ENCODE measurements around the gene FBXW7. TPM values are rescaled to one million over a fixed set of nuclear protein-coding genes. Genes with fewer than 3 reads are reported as not detected.

Gene FBXW7
- polyA plus RNA-seq, 1 donor, result 19.2 TPM

DNA sequence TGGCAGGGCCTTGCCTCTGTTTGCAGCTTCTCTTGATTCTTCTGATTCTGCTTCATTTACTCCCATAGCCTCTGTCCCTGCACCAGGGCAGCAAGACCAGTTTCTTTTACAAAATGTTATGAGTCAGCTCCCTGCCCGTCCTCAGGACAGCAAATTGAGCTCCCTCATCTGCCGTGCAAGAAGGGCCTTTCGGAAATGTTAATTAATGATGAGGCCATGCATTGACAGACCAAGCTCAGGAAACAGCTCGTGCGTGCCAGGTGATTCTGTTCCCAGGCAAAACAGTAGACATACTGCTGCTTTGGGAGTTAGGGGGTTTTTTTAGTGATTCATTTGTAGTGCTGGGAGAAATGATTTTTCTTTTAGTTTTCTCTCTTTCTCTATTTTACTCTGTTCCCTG, 231.7 kb downstream of the FBXW7 start:
- no peaks in the 10 kb centered on the region for H3K9me3 ChIP-seq (ENCODE audit: control insufficient read depth, low read depth, low read length)
- H3K27ac ChIP-seq (ENCODE audit: low read length), result no peak overlapping the region
- 90% methylated on average over 3 of the region's 5 CpGs for WGBS (ENCODE audit: insufficient coverage, low lambda C conversion rate)
- H3K4me1 ChIP-seq (ENCODE audit: control insufficient read depth, insufficient read depth, low read length), result no peaks in the 10 kb centered on the region
- DNase-seq, result no peak
- no peaks in the 10 kb centered on the region for H3K36me3 ChIP-seq (ENCODE audit: control insufficient read depth, insufficient read depth, low read length)
- H3K4me3 ChIP-seq (ENCODE audit: low read length), result no peak overlapping the region
- peaks cover under 1% of the 10 kb centered on the region for H3K27me3 ChIP-seq (ENCODE audit: control insufficient read depth, insufficient read depth, low read length)

DNA sequence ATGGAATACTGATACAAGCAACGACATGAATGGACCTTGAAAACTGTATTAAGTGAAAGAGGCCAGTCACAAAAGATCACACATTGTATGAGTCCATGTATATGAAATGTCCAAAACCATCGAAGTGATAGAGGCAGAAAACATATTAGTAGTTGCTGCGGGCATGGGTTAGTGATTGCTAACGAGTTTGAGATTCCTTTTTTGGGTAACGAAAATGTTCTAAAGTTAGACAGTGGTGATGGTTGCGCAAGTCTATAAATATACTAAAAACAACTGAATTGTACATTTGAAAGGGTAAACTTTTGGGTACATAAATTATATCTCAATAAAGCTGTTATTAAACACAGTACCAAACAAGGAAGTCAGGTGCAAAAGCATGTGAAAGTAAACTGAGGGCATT, 234.5 kb downstream of the FBXW7 start:
- WGBS (ENCODE audit: insufficient coverage, low lambda C conversion rate), result 93% methylated on average over 4 of the region's 6 CpGs
- Histone ChIP-seq H3K27ac (ENCODE audit: low read length) (no peak overlapping the region), H3K4me3 (ENCODE audit: low read length) (no peak overlapping the region), H3K36me3 (ENCODE audit: control insufficient read depth, insufficient read depth, low read length) (no peaks in the 10 kb centered on the region), H3K27me3 (ENCODE audit: control insufficient read depth, insufficient read depth, low read length) (peaks cover 2% of the 10 kb centered on the region), H3K9me3 (ENCODE audit: control insufficient read depth, low read depth, low read length) (no peaks in the 10 kb centered on the region), H3K4me1 (ENCODE audit: control insufficient read depth, insufficient read depth, low read length) (no peaks in the 10 kb centered on the region)
- DNase-seq, result no peak

DNA sequence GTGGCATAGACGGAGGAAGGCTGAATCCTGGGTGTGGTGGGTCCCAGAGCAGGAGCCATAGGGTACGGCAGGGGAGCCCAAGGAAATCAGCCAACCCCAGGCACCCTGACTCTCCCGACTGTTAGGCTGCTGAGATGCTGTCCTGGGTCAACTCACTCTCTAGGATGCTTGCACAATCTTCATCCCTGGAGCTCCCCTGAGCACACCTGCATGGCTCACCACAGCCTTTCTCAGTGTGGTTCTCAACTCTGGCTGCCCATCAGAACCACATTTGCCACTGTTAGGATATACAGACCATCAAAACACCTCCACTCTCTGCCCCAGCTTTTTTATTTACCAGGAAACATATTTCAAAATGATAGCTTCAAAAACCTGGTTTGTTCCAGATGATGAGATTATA, 236.3 kb downstream of the FBXW7 start:
- Histone ChIP-seq H3K9me3 (ENCODE audit: control insufficient read depth, low read depth, low read length) (no peaks in the 10 kb centered on the region), H3K27ac (ENCODE audit: low read length) (no peak overlapping the region), H3K27me3 (ENCODE audit: control insufficient read depth, insufficient read depth, low read length) (peaks cover 2% of the 10 kb centered on the region), H3K4me3 (ENCODE audit: low read length) (no peak overlapping the region), H3K36me3 (ENCODE audit: control insufficient read depth, insufficient read depth, low read length) (no peaks in the 10 kb centered on the region), H3K4me1 (ENCODE audit: control insufficient read depth, insufficient read depth, low read length) (no peaks in the 10 kb centered on the region)
- no CpG with 5 or more reads among the region's 3 CpGs for WGBS (ENCODE audit: insufficient coverage, low lambda C conversion rate)
- no peak for DNase-seq

DNA sequence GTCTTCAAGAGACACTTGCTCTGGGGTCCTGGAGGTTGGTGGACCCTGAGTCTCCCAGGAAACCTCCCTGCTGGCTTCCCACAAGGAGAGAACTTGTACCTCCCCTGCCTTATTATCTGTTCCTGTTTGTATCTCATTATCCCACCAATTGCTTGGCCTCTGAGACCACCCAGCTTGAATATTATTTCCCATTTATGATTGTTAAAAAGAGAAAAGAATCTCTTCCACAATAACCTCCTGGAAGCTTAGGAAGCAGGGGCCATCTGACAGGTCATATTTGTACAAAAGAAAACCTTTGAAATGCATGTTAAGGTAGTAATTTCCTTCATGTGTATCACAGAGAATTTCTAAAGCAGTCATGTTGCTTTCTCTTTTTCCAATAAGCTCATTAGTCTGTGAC, 239.5 kb downstream of the FBXW7 start:
- Histone ChIP-seq H3K4me3 (ENCODE audit: low read length) (no peak overlapping the region), H3K36me3 (ENCODE audit: control insufficient read depth, insufficient read depth, low read length) (no peaks in the 10 kb centered on the region), H3K27me3 (ENCODE audit: control insufficient read depth, insufficient read depth, low read length) (peaks cover 2% of the 10 kb centered on the region), H3K9me3 (ENCODE audit: control insufficient read depth, low read depth, low read length) (no peaks in the 10 kb centered on the region), H3K4me1 (ENCODE audit: control insufficient read depth, insufficient read depth, low read length) (no peaks in the 10 kb centered on the region), H3K27ac (ENCODE audit: low read length) (no peak overlapping the region)
- no peak for DNase-seq

DNA sequence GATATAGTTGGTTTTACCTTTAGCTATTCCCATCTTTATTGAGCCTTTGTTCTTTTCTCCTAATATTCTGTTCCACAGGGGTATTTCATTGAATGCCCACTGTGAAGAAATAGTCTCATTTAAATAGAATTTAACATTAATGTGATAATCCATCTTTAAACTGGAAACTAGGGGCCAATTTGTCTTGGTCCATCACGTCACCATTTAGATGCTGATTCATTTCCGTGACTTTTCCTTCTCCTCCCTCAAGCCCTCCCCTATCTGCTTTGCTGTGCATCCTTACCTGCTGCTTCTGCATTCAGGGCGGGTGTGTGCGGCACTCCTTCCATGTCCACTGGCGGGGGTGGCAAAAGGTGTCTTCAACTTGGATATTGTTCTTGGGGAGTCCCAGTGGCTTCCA, 241.1 kb downstream of the FBXW7 start:
- H3K27ac ChIP-seq (ENCODE audit: low read length), result no peak overlapping the region
- H3K36me3 ChIP-seq (ENCODE audit: control insufficient read depth, insufficient read depth, low read length), result no peaks in the 10 kb centered on the region
- no peak for DNase-seq
- H3K4me1 ChIP-seq (ENCODE audit: control insufficient read depth, insufficient read depth, low read length), result no peaks in the 10 kb centered on the region
- H3K4me3 ChIP-seq (ENCODE audit: low read length), result no peak overlapping the region
- peaks cover 2% of the 10 kb centered on the region for H3K27me3 ChIP-seq (ENCODE audit: control insufficient read depth, insufficient read depth, low read length)
- WGBS (ENCODE audit: insufficient coverage, low lambda C conversion rate), result 100% methylated on average over 1 of the region's 5 CpGs
- no peaks in the 10 kb centered on the region for H3K9me3 ChIP-seq (ENCODE audit: control insufficient read depth, low read depth, low read length)

DNA sequence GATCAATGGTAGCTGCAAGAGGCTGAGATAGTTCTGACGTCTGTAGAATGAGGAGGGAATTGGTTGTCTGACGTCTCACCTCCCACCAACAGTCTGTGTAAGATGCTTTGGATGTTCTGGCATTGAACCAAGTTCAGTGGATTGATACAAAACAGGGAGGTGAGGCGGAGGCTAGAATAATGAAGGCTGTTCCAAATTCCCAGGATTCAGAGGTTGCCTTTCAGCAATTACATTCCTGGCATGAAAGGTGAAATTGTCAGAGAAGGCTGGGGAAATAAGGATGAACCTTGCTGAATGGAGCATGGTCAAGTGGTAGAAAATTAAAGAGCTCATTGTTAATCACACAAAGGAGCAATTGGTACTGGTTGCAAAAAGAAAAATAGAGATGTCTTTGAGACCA, 241.6 kb downstream of the FBXW7 start:
- no peak overlapping the region for H3K4me3 ChIP-seq (ENCODE audit: low read length)
- H3K27ac ChIP-seq (ENCODE audit: low read length), result no peak overlapping the region
- peaks cover 2% of the 10 kb centered on the region for H3K27me3 ChIP-seq (ENCODE audit: control insufficient read depth, insufficient read depth, low read length)
- no CpG with 5 or more reads among the region's 3 CpGs for WGBS (ENCODE audit: insufficient coverage, low lambda C conversion rate)
- H3K4me1 ChIP-seq (ENCODE audit: control insufficient read depth, insufficient read depth, low read length), result no peaks in the 10 kb centered on the region
- no peaks in the 10 kb centered on the region for H3K36me3 ChIP-seq (ENCODE audit: control insufficient read depth, insufficient read depth, low read length)
- no peak for DNase-seq
- H3K9me3 ChIP-seq (ENCODE audit: control insufficient read depth, low read depth, low read length), result no peaks in the 10 kb centered on the region

DNA sequence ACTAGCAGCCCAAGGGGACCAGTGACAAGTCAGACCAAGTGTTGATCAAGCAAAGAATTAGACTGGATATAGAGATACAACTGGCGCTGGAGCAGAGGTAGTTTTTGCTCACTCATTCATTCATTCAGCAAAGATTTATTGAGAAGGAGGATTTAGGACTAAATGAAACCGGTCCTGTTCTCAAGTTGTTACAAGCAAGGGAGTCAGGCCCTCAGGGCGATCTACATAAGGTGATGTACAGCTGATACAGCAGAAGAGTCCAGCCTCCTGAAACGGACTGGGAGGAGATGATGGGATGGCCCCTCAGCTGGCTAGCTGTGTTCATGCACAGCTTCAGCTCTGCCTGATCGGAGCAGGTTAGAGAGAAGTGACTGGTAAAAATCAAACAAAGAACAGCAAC, 242.4 kb downstream of the FBXW7 start:
- Histone ChIP-seq H3K36me3 (ENCODE audit: control insufficient read depth, insufficient read depth, low read length) (no peaks in the 10 kb centered on the region), H3K4me1 (ENCODE audit: control insufficient read depth, insufficient read depth, low read length) (no peaks in the 10 kb centered on the region), H3K27me3 (ENCODE audit: control insufficient read depth, insufficient read depth, low read length) (no peaks in the 10 kb centered on the region), H3K27ac (ENCODE audit: low read length) (no peak overlapping the region), H3K4me3 (ENCODE audit: low read length) (no peak overlapping the region), H3K9me3 (ENCODE audit: control insufficient read depth, low read depth, low read length) (no peaks in the 10 kb centered on the region)
- no CpG with 5 or more reads among the region's 5 CpGs for WGBS (ENCODE audit: insufficient coverage, low lambda C conversion rate)
- DNase-seq, result no peak

DNA sequence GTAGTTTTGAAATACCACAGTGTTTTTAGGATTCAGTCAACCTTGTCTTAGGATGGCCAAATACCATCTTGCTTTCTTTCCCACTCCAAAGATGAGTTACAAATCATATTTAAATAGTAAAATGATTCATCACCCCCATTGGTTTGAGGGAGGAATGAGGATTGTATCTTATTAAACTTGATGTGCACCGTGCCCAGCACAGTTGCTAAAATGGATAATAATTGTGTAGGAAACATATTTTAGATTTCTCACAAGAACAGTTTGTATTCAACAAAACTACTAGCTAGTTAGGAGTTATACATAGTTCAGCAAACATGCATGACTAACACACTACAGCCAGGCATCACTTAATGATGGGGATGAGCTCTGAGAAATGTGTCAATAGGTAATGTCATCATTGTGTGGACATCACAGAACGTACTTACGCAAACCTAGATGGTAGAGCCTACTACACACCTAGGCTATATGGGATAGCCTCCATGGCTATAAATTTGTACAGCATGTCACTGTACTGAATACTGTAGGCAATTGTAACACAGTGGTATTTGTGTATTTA, 245.4 kb downstream of the FBXW7 start:
- no CpG with 5 or more reads among the region's 3 CpGs for WGBS (ENCODE audit: insufficient coverage, low lambda C conversion rate)
- H3K4me3 ChIP-seq (ENCODE audit: low read length), result no peak overlapping the region

DNA sequence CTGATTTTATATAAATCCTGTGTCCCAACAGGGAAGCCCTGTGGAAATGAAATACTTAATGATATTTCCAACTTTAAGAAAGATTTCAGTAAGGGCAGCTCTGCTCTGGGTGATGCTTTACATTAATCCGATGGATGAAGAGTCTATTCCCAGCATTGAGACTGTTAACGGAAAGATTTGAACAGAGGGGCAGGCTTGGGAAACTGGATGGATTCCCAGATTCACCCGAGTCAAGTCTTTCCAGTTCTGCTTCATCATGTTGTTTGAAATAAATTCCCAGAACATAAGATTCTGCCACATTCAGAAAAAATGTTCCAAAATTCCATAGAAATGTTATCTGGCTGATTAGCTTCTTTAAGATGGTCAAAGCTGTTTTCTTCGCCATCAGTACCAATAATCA, 246.0 kb downstream of the FBXW7 start:
- no CpG with 5 or more reads among the region's 4 CpGs for WGBS (ENCODE audit: insufficient coverage, low lambda C conversion rate)
- no peaks in the 10 kb centered on the region for H3K9me3 ChIP-seq (ENCODE audit: control insufficient read depth, low read depth, low read length)
- DNase-seq, result no peak
- no peaks in the 10 kb centered on the region for H3K4me1 ChIP-seq (ENCODE audit: control insufficient read depth, insufficient read depth, low read length)
- H3K36me3 ChIP-seq (ENCODE audit: control insufficient read depth, insufficient read depth, low read length), result no peaks in the 10 kb centered on the region
- no peaks in the 10 kb centered on the region for H3K27me3 ChIP-seq (ENCODE audit: control insufficient read depth, insufficient read depth, low read length)
- H3K4me3 ChIP-seq (ENCODE audit: low read length), result no peak overlapping the region
- no peak overlapping the region for H3K27ac ChIP-seq (ENCODE audit: low read length)

More for the DNA sequence above, 245.4 kb downstream of the FBXW7 start:
- no peaks in the 10 kb centered on the region for H3K36me3 ChIP-seq (ENCODE audit: control insufficient read depth, insufficient read depth, low read length)
- H3K27ac ChIP-seq (ENCODE audit: low read length), result no peak overlapping the region
- H3K4me1 ChIP-seq (ENCODE audit: control insufficient read depth, insufficient read depth, low read length), result no peaks in the 10 kb centered on the region
- H3K27me3 ChIP-seq (ENCODE audit: control insufficient read depth, insufficient read depth, low read length), result no peaks in the 10 kb centered on the region
- H3K9me3 ChIP-seq (ENCODE audit: control insufficient read depth, low read depth, low read length), result no peaks in the 10 kb centered on the region
- no peak for DNase-seq

DNA sequence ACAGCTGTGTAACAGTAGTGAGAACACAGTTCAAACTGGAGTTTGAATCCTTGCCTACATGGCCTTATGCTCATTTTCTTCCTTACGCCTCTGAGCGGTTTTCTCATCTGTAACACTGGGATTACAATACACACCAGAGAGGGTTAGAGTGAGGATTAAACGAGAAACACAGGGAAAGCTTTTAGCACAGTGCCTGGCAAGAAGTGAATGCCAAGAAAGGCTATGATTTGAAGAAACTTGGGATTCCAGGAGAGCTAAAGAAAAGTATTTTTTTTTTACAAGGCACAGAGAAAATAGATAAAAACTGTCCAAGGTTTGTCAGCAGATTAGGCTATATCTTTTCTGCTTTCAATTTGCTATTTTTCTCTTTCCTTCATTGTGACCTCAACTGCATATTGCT, 246.4 kb downstream of the FBXW7 start:
- no peak overlapping the region for H3K4me3 ChIP-seq (ENCODE audit: low read length)
- H3K9me3 ChIP-seq (ENCODE audit: control insufficient read depth, low read depth, low read length), result no peaks in the 10 kb centered on the region
- 96% methylated on average over 3 of the region's 3 CpGs for WGBS (ENCODE audit: insufficient coverage, low lambda C conversion rate)
- H3K36me3 ChIP-seq (ENCODE audit: control insufficient read depth, insufficient read depth, low read length), result no peaks in the 10 kb centered on the region
- no peaks in the 10 kb centered on the region for H3K4me1 ChIP-seq (ENCODE audit: control insufficient read depth, insufficient read depth, low read length)
- H3K27me3 ChIP-seq (ENCODE audit: control insufficient read depth, insufficient read depth, low read length), result no peaks in the 10 kb centered on the region
- no peak for DNase-seq
- no peak overlapping the region for H3K27ac ChIP-seq (ENCODE audit: low read length)

DNA sequence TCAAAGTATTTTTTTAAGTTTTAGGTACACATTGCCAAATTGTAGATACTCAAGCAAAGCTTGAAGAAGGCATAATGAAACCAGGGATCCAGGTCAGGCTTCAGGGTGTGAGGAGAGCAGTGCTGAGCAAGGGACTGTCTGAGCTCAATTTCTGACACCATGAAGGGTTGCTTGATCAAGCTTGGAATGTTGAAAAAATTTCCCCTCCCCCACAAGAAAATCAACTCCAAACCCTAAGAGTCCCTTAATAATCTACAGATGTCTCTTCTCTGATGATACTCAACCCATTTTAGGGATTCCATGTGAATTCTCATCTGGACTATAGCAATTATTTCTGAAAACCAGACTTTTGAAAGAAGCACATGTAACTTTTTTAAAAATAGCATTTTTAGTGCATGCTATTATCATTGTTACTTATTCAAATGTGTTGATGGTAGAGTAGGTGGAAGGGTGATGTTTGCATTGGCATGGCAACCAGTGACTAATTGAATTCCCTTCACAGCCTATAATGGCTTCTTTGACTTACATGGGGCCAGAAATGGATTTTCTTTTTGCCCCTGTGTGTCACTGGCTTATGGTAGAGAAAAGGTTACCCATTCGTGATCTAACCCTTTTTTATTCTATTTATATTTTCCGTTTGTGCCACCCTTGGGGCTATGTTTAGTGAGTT, 252.0 kb downstream of the FBXW7 start:
- no peak overlapping the region for H3K4me3 ChIP-seq (ENCODE audit: low read length)
- no peak overlapping the region for H3K27ac ChIP-seq (ENCODE audit: low read length)
- H3K36me3 ChIP-seq (ENCODE audit: control insufficient read depth, insufficient read depth, low read length), result no peaks in the 10 kb centered on the region
- H3K4me1 ChIP-seq (ENCODE audit: control insufficient read depth, insufficient read depth, low read length), result peaks cover 7% of the 10 kb centered on the region
- DNase-seq, result no peak
- WGBS (ENCODE audit: insufficient coverage, low lambda C conversion rate), result no CpG with 5 or more reads among the region's 2 CpGs
- no peaks in the 10 kb centered on the region for H3K27me3 ChIP-seq (ENCODE audit: control insufficient read depth, insufficient read depth, low read length)
- no peaks in the 10 kb centered on the region for H3K9me3 ChIP-seq (ENCODE audit: control insufficient read depth, low read depth, low read length)

All from large intestine (tissue), 3 donors.